ENCODE data around the gene GALNT18.

The GALNT18 gene

GRCh38 chr11:11297578-11297977 is 324.2 kb downstream of the GALNT18 start:
- no peak for DNase-seq (ENCODE audit: low read depth)

GRCh38 chr11:11296434-11296833 is 325.4 kb downstream of the GALNT18 start:
- no peak for DNase-seq (ENCODE audit: low read depth)

- no peak for DNase-seq (ENCODE audit: low read depth)
These were observed 327.3 kb downstream of the GALNT18 start for GRCh38 chr11:11294551-11294855.

- no peak for DNase-seq (ENCODE audit: low read depth)
These were observed 327.8 kb downstream of the GALNT18 start for GRCh38 chr11:11293798-11294550.

GRCh38 chr11:11292839-11293238 is 329.0 kb downstream of the GALNT18 start:
- no peak for DNase-seq (ENCODE audit: low read depth)

- DNase-seq (ENCODE audit: low read depth), result no peak
These were observed 330.5 kb downstream of the GALNT18 start for GRCh38 chr11:11291041-11292015.

- no peak for DNase-seq (ENCODE audit: low read depth)
These were observed 331.5 kb downstream of the GALNT18 start for GRCh38 chr11:11290354-11290753.

- DNase-seq (ENCODE audit: low read depth), result no peak
These were observed 332.1 kb downstream of the GALNT18 start for GRCh38 chr11:11289669-11290068.

- DNase-seq (ENCODE audit: low read depth), result no peak
These were observed 332.7 kb downstream of the GALNT18 start for GRCh38 chr11:11288972-11289616.

- no peak for DNase-seq (ENCODE audit: low read depth)
These were observed 337.3 kb downstream of the GALNT18 start for GRCh38 chr11:11284481-11284880.

GRCh38 chr11:11281626-11282025 is 340.2 kb downstream of the GALNT18 start:
- DNase-seq (ENCODE audit: low read depth), result no peak

- DNase-seq (ENCODE audit: low read depth), result no peak
These were observed 341.0 kb downstream of the GALNT18 start for GRCh38 chr11:11280826-11281225.

GRCh38 chr11:11279956-11280689 is 341.7 kb downstream of the GALNT18 start:
- DNase-seq (ENCODE audit: low read depth), result no peak

- DNase-seq (ENCODE audit: low read depth), result no peak
These were observed 349.6 kb downstream of the GALNT18 start for GRCh38 chr11:11272254-11272653.

- no peak for DNase-seq (ENCODE audit: low read depth)
These were observed 351.5 kb downstream of the GALNT18 start for GRCh38 chr11:11270236-11270775.

- no peak for DNase-seq (ENCODE audit: low read depth)
These were observed 353.1 kb downstream of the GALNT18 start for GRCh38 chr11:11268706-11269105.

- DNase-seq (ENCODE audit: low read depth), result no peak
These were observed 353.7 kb downstream of the GALNT18 start for GRCh38 chr11:11268119-11268518.

GRCh38 chr11:11267312-11267711 is 354.5 kb downstream of the GALNT18 start:
- DNase-seq (ENCODE audit: low read depth), result no peak

- no peak for DNase-seq (ENCODE audit: low read depth)
These were observed 355.7 kb downstream of the GALNT18 start for GRCh38 chr11:11265994-11266606.

GRCh38 chr11:11265320-11265719 is 356.5 kb downstream of the GALNT18 start:
- no peak for DNase-seq (ENCODE audit: low read depth)

Data from non-pigmented ciliary epithelial cell (primary cell).